ENCODE data around the gene ARHGAP25.

The ARHGAP25 gene

DNA sequence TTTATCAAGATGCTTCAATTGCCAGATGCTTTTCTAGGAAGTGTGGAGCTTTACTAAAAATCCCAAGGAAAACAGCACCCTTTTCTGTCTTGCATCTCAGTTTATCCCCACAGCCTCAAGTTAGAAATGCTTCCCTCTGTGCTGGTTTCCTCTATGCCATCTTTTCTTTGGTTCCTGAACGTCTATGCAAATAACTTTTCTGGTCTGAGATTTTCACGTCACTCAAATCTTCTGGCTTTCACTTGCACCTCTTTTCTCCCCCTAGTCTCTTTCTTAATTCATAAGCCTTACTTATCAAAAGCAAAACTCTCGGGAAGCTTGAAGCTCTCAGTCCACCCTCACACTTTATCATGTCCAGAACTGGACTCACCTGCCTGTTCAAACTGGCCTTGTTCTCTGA is 33.9 kb downstream of the ARHGAP25 start:
- DNase-seq, result no peak

DNA sequence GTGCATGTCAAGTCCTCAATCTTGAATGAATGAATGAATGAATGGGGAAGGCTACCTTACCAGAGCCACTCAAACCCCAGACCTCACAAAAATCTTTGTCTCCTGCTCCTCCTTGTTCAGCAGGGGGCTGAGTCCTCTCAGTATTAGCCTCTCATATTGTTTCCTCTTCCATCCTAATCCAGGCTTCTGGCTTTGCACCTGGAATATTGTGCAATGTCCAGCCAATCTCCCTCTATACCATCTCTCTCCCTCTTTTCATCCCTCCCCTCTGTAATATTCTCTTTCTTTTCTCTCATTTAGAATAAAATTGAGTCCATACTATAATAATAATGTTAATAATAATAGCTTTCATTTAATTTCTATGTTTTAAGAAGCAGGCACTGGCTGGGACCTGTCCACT is 34.3 kb downstream of the ARHGAP25 start:
- DNase-seq, result no peak

DNA sequence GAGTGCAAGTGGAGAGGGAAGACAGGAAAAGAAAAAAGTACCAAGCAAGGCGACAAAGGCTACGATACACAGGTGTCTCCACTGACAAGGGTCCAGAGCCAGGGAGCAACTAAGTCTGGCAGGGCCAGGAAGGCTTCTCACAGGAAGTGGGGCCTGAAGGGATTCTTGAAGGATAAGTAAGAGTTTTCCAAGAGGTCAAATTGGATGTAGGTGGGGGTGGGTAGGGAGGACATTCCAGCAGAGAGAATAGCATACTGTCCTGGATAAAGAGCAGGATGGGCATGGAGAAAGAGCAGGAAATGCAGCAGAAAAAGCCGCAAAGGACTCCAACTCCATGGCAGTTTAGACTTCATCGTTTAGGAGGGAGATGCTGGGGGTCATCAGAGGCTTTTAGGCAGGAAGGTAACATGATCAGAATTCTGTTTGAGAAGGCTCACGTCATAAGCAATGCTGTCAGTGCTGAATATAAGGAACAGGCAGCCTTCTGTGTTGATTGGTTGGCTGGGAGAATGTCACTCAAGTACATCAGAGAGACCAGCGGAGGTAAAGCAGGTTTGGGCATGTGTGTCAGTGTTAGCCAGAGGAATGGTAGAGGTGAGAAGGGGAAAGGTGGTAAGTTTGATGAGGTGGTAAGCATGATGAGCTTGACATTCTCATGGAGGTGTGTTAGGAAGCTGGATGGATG is 35.1 kb downstream of the ARHGAP25 start:
- no peak for DNase-seq

DNA sequence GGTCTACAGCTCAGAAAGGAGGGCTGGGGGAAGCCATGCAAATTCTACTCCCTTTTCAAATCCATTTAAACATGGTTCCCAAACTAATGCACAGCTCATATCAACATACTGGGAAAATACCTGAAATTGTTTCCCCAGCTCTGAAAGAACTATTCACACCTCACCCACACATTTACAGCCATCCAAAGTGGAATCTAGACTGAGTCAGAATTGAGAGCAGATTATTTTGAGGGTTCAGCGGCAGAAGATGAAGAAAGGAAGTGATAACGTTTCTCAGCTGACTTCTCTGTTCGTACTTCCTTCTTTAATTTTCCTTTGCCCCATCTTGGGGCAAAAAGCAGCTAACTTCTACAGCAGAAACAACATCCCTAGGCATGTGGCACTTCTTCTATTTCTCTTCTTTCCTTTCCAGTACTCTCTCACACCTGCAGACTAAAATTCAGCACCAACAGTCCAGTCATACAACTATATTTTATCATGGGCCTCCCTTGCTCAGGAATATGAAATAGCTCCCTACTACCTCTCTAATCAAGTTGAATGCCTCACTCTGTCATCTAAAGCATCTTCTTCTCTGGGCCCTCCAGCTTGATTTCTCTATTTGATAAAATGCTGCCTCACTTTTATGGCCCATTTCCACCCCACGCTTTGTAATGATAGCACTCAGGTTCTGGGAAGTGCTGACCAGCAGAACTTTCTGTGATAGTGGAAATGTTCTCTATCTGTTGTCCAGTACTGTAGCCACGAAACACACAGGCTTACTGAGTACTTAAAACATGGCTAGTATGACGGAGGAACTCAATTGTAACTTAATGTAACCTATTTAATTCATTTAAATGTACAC is 35.9 kb downstream of the ARHGAP25 start:
- DNase-seq, result no peak

DNA sequence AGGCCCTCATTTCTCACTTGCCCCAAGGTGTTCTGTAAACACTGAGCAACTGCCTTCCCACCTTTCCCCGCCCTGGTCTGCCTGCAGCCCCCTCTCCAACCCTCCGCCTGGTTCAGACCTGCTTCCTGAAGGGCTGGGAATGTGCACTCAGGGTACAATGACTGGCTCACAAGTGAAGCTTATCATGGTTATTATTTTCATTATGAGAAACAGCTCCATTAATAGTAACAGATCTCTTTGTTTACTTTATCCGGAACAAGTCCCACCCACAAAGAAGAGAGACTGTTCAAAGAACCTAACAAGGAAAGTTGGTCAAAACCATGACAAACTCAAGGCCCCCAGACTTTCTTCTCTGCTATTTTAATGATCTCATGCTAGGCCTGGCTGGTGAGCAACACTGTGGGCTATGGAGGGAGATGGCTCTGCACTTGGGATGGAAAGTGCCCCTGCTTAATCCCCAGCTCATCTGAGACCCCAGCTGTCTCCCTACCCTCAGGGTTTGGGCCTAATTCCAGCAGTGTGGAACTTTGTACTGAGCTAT is 36.7 kb downstream of the ARHGAP25 start:
- no peak for DNase-seq

DNA sequence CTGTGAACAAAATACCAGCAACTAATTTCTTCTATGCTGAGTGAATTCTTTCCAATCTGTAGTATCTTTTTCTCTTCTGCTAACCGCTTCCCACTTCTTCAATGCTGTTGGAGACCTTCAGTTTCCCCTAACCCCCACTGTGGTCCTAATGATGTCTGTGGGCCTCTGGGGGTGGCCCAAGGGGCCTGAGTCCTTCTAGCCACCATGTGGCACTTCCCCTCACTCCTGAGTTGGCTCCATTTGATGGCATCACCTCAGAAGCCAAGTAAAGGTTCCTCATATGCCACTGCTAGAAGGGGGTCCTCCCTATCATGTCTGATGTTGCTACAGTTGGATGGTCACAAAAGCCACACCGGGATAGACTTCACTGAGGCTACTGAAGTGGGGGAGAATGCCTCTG is 37.5 kb downstream of the ARHGAP25 start:
- no peak for DNase-seq

DNA sequence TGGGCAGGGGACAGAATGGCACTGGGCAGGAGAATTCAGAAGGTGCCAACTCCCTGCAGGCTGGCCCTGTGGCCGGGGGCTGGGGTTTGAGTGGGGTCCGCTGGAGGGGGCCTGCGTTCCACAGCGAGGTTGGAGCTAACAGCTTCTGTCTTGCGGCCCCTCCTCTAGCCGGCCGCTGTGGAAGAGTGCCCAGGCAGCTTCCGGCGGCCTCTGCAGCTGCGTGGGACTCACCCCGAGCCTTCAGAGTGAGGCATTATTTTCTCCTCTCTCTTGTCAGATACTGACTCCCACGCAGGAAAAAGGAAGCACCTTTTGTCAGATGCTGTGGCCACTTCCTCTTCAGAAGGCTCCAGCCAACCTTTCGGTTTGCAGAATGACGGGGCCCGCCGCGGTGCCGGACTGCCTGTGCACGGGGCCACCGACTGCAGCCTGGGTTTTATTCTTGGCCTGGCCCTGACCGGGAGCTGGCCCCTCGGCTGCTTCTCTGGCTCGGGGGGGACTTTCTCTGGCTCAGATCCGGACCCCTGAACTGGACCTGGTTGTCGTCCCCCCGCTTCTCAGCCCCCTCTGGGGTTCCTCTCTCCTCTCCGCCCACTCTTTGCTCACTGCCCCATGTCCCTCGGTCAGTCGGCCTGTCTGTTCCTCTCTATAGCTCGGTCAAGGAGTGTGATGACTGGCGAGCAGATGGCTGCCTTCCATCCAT is 40.1 kb downstream of the ARHGAP25 start:
- no peak for DNase-seq

DNA sequence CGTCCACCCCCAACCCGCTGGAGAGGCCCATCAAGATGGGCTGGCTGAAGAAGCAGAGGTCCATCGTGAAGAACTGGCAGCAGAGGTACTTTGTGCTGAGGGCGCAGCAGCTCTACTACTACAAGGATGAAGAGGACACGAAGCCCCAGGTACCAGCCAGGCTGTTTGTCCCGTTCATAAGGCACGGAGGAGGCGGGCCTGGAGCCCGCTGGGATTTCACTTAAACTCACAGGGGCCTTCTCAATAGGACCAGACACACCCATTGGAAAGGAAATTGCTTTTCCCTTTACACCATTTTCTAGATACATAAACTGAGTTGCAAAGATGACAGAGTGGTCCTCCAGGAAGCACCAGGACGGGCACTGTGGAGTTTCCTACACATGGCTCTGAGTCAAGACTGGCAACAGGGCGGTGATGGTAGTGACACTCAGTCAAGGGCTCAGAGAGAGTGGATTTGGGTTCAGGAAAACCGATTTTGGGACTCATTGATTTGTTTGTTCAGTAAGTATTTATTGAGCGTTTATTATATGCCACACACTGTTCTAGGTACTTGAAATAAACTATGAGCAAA is 40.7 kb downstream of the ARHGAP25 start:
- DNase-seq, result no peak

DNA sequence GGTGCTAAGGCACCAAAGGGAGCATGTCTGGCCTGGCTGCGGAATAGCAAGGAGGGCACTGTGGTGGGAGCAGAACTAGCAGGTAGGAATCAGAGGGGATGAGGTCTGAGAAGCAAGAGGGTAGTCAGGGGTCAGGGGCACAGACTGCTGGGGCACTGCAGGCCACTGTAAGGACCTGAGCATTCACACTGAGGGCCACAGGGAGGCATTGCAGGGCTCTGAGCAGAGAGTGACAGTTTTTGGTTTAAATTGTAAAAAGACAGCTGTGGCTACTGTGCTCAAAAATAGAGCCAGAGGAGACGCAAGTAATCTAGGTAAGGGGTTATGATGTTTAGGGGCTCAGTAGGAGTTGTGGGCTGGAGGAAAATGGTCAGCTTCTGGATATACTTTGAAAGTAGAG is 41.5 kb downstream of the ARHGAP25 start:
- DNase-seq, result no peak

DNA sequence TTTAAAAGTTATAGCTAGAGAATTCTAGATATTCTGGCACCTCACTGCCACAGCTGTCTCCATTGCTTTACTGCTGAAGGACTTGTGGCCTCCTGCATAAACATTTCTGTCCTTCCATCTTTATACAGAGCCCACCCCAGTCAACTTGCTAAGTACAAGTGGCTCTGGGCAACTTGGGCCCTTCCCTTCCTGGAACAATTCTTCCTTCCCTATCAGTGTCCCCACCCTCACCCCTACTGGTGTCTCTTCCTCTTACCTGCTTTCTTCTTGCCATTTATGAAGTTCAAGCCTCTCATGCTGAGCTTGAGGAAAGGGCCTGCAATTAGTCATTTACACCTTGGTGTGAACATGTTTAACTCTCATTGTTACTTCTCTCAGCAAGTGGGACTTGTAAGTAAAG is 45.0 kb downstream of the ARHGAP25 start:
- no peak for DNase-seq

DNA sequence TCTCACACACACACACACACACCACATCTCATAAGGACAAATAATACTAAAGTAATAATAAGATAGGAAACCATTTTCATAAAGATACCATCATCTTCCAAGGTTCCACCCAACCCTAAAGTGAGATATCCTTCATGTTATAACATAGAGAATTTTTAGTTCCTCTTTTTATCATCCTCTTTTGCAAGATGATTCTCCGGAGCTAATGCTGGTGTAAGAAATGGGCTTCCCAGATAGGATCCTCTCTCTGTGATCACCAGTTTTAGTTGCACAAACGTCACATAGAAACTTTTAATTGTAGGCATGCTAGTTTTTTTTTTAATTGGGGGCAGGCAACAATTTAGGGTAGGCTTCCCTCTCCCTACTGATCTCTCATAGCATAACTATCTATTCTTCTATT is 49.6 kb downstream of the ARHGAP25 start:
- no peak for DNase-seq

DNA sequence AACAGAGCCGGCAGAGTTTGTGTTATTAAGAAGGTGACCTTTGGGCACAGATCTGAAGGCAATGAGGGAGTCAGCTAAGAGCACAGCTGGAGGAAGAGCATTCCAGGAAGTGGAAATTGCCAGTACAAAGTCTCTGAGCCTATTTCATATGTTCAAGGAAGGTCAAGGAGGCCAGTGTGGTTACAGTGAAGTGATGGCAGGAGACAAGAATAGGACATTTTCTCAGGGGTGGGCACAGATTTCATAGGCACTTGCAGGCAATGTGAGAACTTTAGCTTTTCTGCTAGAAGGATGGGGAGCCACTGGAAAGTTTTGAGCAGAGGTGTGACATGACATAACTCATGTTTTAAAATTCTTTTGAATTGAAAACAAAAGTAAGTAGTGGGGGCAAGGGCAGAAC is 50.3 kb downstream of the ARHGAP25 start:
- no peak for DNase-seq

DNA sequence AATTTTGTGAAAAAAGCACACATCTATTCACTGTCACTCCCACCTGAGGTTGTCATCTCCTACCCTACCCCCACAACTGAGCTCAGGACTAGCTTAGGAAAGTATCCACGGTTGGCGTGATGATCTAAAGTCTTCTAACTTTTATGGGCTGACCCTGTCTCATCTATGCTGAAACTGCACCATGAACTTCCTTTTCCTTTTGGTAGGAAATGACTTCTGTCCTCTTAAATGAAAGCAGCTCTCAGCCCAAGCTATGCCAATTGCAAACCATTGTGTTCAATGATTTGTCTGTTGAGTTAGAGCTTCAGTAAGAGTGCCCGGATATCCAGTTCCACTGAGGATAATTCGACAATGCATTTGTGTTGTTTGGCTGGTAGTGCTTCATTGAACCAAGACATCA is 52.7 kb downstream of the ARHGAP25 start:
- no peak for DNase-seq

DNA sequence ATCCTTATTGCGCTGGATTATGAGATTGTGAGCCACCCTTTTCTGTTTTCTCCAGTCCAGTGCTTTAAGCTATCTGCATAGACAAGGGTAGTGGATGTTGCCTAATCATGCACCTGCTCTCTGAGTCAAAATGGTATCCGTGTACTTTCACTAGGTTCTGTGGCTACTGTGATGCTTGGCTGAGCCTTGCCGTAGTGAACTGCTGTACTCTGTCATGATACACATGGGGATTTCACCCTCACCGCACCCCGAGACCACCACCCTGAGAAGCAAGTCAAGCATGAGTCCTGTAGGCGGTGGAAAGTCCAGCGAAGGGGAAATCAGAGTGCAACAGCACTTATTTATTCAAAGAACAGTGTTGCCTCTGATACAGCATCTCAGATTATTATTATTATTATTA is 55.0 kb downstream of the ARHGAP25 start:
- DNase-seq, result no peak

DNA sequence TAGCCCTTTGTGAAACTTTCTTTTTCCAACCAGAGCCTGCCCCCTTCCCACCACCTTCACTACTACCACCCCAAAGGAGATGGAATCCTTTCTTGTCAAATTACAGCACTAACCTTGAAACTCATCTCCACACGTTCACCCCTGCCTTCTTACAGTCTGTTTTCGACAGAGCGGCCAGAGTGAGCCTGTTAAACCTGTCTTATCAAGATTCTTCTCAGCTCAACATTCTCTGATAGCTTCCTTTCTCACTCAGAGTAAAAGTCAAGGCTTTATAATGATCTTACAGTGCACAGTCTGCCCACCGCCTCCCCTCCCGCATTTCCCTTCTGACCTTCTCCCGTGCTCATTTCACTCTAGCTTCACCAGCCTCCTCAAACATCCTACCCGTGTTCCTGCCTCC is 56.0 kb downstream of the ARHGAP25 start:
- DNase-seq, result no peak

DNA sequence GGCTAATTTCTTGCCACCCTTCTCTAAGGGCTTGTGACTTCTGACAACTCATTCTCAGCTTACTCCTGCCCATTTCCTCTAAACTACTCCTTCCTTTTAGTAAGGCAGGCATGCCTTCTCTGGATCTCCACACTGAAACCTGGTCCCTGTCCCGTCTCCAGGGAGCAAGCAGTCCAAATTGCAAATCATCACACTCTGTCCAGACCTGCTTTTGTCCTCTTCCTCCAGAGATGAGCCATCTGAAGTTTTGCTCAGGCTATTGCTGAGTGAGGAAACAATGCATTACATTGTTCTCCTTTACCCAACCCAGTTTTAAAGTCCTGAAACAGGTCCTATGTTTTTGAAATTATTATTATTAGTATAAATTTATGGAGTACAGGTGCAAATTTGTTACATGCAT is 57.3 kb downstream of the ARHGAP25 start:
- no peak for DNase-seq

DNA sequence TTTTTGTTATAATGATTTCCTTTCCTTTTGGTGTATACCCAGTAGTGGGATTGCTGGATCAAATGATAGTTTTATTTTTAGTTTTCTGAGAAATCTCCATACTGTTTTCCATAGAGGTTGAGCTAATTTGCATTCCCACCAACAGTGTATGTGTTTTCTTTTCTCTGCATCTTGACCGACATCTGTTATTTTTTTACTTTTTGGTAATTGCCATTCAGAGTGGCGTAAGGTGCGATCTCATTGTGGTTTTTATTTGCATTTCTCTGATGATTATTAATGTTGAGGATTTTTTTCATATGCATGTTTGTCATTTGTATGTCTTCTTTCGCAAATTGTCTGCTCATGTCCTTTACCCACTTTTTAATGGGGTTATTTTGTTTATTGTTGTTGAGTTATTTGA is 58.1 kb downstream of the ARHGAP25 start:
- no peak for DNase-seq

DNA sequence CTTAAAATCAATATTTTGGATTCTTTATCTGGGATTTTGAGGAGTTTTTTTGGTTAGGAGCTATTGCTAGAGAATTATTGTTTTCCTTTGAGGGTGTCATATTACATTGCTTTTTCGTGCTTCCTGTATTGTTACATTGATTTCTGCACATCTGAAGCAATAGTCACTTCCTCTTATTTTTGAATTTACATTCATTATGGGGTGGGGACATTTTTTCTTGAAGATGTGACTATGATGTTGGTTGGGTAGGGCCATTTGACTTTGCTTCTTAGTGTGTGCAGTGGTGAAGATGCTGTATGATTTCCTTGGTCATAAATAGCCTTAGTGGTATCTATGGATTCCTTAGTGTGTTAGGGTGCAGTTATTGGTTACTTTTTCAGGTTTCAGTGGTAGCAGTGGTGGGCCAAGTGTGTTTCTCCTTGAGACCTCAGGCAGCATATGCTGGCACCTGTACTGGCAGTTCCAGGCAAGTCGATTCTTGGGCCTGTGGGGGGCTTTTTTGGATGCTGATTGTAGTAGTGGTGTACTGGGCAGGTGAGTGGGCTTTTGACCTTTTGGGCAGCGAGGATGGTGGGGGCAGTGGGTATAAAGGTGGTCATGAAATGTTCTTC is 61.8 kb downstream of the ARHGAP25 start:
- DNase-seq, result no peak

DNA sequence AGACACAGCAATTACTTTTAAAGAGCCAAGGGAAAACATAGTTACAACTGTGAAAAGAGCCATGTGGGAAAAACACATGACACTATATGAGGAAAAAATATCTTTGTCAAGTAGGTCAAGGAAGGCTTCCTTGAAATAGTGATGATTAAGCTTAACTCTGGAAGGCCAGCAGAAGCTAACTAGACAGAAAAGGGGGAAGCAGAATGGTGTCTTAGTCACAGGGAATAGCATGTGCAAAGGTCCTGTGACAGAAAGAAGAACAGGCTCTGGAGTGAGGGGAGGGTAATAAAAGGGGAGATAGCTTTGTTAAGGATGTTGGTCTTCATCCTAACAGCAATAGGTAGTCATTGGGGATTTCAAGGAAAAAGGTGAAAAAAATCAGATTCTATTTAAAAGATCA is 64.0 kb downstream of the ARHGAP25 start:
- no peak for DNase-seq

DNA sequence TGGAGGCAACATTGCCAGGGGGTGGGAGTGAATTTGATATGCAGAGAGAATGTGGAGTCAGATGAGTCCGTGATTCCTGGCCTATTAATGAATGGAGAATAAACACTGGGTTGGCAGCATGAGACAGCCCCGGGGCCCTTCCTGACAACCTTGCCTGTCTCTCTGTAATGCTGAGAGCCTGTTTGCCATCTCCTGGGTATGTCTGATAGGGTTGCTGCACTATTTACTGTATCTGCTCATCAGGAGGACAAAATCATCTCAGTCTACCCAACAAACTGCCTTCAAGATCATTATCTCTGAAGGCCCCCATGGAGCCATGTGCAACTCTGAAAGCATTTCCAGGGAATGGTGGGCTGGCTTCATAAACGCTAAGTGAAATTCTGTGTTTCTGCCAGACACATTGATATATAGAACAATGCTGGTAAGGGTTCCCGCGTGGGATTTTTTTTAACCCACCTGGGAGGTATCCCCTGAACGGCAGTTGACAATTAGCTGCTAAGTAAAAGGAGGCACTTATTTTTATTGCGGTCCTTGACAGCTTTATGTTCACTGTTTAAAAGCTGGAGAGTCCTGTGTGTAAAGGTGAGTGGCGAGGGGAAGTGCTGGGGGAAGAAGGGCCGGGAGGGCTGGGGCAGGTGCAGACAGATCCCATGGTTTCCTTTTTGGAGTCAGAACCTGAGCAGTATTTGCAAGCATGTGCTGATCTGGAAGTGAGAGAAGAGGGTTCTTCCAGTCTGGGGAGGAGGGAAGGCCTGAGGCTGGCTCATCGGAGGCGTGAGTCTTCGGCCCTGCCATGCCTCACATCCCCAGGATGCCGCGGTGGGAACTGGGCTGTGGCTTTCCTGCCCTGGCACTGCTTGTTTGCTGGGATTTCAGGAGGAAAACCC is 64.8 kb downstream of the ARHGAP25 start:
- peak; percentile 68 for DNase-seq

DNA sequence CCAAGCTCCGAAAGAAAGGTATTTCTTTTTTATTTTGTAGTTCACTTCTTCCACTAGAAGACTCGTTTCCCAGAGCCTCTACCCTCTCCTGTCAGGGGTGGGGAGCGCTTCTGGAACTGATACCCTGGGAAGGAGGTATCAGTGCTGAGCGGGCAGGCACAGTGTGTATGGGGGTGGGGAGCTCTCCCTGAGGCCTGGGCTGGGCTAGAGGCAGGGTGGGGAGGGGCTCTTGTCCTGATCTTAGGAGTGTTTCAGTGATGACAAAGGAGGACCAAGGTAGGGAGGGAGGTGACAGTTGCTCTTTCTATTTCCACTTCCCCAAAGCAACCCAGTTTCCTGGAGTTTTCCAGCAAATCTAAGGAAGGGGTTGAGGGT is 65.4 kb downstream of the ARHGAP25 start:
- DNase-seq, result no peak

DNA sequence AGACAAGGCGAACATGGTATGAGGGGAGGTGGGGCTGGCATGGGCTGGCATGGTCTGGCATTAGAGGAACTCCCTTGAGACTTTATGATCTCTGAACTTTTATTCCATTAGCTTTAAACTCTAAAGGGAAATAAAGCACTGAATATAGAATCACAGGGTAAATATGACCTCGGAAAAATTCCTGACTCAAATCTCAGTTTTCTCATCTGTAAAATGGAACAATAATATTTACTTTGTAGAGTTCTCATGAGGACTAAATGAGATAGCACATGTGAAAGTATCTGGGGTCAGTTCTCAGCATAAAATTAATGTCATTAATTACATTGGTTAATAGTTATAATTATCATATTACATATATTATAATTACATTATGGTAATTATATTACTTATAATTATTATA is 65.9 kb downstream of the ARHGAP25 start:
- DNase-seq, result no peak

Measured in NCI-H146 (cell line).